Spleen (tissue), 7 donors: Measurements from ENCODE around the gene PPP1R9A.

Experiments used
- CTCF ChIP-seq, 11 experiments: fragments of 200-600 bp in 7 of 11; fragments of 450-650 bp in 4 of 11; sonication (generic) in 4 of 11; IDR thresholded peaks in 8 of 11; conservative IDR thresholded peaks in 3 of 11; 1 replicate in 7 of 11; 2 replicates in 4 of 11; pipeline versions ENCODE4 v1.4.0 to v1.8.0; 2016 to 2021; ENCODE audit warnings: antibody characterized with exemption in 11 of 11, inconsistent platforms in 4 of 11, mild to moderate bottlenecking in 1 of 11
- POLR2A ChIP-seq, 3 donors: fragments of 450-650 bp; IDR thresholded peaks; one replicate each; pipeline ENCODE4 v1.5.1; 2017; ENCODE audit warnings: antibody characterized with exemption in 3 of 3, mild to moderate bottlenecking in 1 of 3
- donor health status: DM: no; HTN: no; CAD: no; lungs with moderate emphysema.
- donor health status: DM: no; HTN: no; CAD: no.
- donor health status: DM: no; HTN: no; CAD: no.

GRCh38 chr7:94908323-94909178 is 1.2 kb downstream of the PPP1R9A start:
- TF ChIP-seq CTCF (IDR thresholded peaks at IDR 0.05 in 8 of 11, conservative IDR thresholded peaks at IDR 0.05 in 3 of 11) (no peak), POLR2A (IDR thresholded peaks at IDR 0.05) (no peak)
